Left lung (tissue), 10 donors: ENCODE measurements around the gene USF2. TPM values are rescaled to one million over a fixed set of nuclear protein-coding genes. Genes with fewer than 3 reads are reported as not detected.

Experiments
- ATAC-seq: fragments of 200-7000 bp; cut with Tn5 transposase; one replicate; pipeline ENCODE4 v1.9.1; 2020; ENCODE audit warnings: moderate library complexity
- DNase-seq, 4 donors: peaks; one replicate each; pipeline ENCODE4 v3.0.0-alpha.2; 2013 to 2020
- H3K27ac ChIP-seq, 2 donors: fragments of 200-600 bp; sonication (generic) in 1 of 2; one replicate each; pipeline versions ENCODE4 v1.5.0 to v1.8.0; 2020 to 2021
- H3K27me3 ChIP-seq, 2 donors: fragments of 200-600 bp; sonication (generic) in 1 of 2; one replicate each; pipeline versions ENCODE4 v1.5.0 to v1.8.0; 2020 to 2021
- H3K36me3 ChIP-seq, 2 donors: fragments of 200-600 bp; sonication (generic) in 1 of 2; one replicate each; pipeline versions ENCODE4 v1.5.0 to v1.8.0; 2020 to 2021
- H3K4me1 ChIP-seq, 2 donors: fragments of 200-600 bp; one replicate each; pipeline ENCODE4 v1.8.0; 2021
- H3K4me3 ChIP-seq, 2 donors: fragments of 200-600 bp; sonication (generic) in 1 of 2; one replicate each; pipeline versions ENCODE4 v1.5.0 to v1.8.0; 2020 to 2021; ENCODE audit warnings: mild to moderate bottlenecking in 1 of 2
- H3K9me3 ChIP-seq, 2 donors: fragments of 200-600 bp; sonication (generic) in 1 of 2; one replicate each; pipeline versions ENCODE4 v1.5.0 to v1.8.0; 2020 to 2021
- intact Hi-C, 2 donors: fragments of 100-400 bp; cut with DNase I; formaldehyde crosslinking; loops; one replicate each; pipeline versions ENCODE4 v1.11.2 to v1.14.2; 2022
- polyA plus RNA-seq, 6 donors: library from polyadenylated mRNA; unstranded; fragments of 120-200 nt; gene quantifications; one replicate each; pipeline ENCODE4 v1.2.1, GENCODE V29; 2013; ENCODE audit not compliant: insufficient read length in 6 of 6
- total RNA-seq, 2 donors: library from RNA; stranded (reverse); fragmentation: NEBNext Ultra II Directional; extraction: Animal tissue kit (Norgen Biotek cat#: 25700); gene quantifications; one replicate each; pipeline ENCODE4 v1.2.1, GENCODE V29; 2021
- TF ChIP-seq, protein P1 (sequence below), 2 donors: fragments of 200-600 bp; sonication (generic) in 1 of 2; IDR thresholded peaks; one replicate each; pipeline versions ENCODE4 v1.5.0 to v1.8.0; 2021; ENCODE audit warnings: antibody characterized with exemption in 2 of 2
- donor health status: DM: no; HTN: yes; CAD: no.
- donor health status: DM: no; HTN: no; CAD: no.

Gene USF2
- total and polyA plus RNA-seq, 8 donors, result 123 to 187 (median 162) TPM

GRCh38 chr19:35292421-35293362 lies 23.9 kb downstream of the USF2 start:
- peaks cover 0 to 5% of the 10 kb centered on the region in 2 donors for H3K4me1 ChIP-seq
- no peak for ATAC-seq

DNA sequence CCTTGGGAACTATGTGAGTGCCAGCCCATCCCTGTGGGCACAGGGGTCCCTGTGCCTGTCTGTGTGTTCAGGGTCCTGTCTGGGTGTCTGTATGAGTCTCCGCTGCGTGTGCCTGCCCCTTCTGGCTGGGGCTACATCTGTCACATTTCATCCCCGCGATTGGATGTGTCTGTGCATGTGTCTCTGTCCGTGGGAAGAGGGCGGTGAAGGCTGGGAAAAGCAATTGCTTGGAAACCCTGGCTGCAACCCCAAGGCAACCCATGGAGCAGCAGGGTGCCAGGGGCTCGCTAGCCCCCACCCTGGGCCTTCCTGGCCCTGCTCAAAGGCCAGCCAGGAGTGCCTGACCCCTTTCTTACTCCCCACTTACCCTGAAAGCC lies 24.6 kb downstream of the USF2 start:
- H3K4me3 ChIP-seq, result no peak overlapping the region
- intact Hi-C loops, result no loop called here
- no peak for DNase-seq
- TF ChIP-seq, protein P1, sequence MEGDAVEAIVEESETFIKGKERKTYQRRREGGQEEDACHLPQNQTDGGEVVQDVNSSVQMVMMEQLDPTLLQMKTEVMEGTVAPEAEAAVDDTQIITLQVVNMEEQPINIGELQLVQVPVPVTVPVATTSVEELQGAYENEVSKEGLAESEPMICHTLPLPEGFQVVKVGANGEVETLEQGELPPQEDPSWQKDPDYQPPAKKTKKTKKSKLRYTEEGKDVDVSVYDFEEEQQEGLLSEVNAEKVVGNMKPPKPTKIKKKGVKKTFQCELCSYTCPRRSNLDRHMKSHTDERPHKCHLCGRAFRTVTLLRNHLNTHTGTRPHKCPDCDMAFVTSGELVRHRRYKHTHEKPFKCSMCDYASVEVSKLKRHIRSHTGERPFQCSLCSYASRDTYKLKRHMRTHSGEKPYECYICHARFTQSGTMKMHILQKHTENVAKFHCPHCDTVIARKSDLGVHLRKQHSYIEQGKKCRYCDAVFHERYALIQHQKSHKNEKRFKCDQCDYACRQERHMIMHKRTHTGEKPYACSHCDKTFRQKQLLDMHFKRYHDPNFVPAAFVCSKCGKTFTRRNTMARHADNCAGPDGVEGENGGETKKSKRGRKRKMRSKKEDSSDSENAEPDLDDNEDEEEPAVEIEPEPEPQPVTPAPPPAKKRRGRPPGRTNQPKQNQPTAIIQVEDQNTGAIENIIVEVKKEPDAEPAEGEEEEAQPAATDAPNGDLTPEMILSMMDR (IDR thresholded peaks at IDR 0.05), result no peak
- ATAC-seq, result no peak
- peaks cover 0 to 56% of the 10 kb centered on the region in 2 donors for H3K27me3 ChIP-seq
- H3K9me3 ChIP-seq, result no peaks in the 10 kb centered on the region
- peaks cover 0 to 5% of the 10 kb centered on the region in 2 donors for H3K4me1 ChIP-seq
- no peaks in the 10 kb centered on the region for H3K36me3 ChIP-seq
- no peak overlapping the region for H3K27ac ChIP-seq

More at GRCh38 chr19:35292421-35293362, 23.9 kb downstream of the USF2 start:
- H3K27ac ChIP-seq, result no peak overlapping the region
- peaks cover 0 to 56% of the 10 kb centered on the region in 2 donors for H3K27me3 ChIP-seq
- H3K9me3 ChIP-seq, result no peaks in the 10 kb centered on the region
- no peak overlapping the region for H3K4me3 ChIP-seq
- DNase-seq, result no peak
- intact Hi-C loops, result no loop called here
- no peaks in the 10 kb centered on the region for H3K36me3 ChIP-seq
- TF ChIP-seq, protein P1 (IDR thresholded peaks at IDR 0.05), result no peak

DNA sequence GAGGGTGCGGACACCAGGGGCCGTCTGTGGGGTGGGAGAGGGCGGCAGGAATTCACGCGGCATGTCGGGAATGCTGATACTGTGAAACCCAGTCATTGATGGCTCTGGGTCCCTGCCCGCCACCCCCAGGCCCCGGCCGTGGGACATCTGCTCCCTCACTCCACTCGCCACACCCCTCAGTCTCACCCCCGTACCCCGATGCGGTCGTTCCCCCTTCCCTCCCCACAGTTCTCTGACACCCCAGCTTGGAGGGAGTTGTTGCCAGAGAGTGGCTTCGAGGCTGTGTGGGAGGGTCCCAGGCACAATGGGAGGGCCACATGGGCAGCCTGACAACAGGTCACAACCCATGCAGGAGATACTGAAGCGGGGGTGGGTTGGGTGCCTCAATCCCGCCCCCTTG lies 25.0 kb downstream of the USF2 start:
- H3K9me3 ChIP-seq, result no peaks in the 10 kb centered on the region
- H3K36me3 ChIP-seq, result no peaks in the 10 kb centered on the region
- no peak for DNase-seq
- peaks cover 0 to 5% of the 10 kb centered on the region in 2 donors for H3K4me1 ChIP-seq
- H3K27ac ChIP-seq, result no peak overlapping the region
- no peak overlapping the region for H3K4me3 ChIP-seq
- TF ChIP-seq, protein P1 (IDR thresholded peaks at IDR 0.05), result no peak
- intact Hi-C loops, result no loop called here
- peaks cover 0 to 54% of the 10 kb centered on the region in 2 donors for H3K27me3 ChIP-seq
- ATAC-seq, result no peak

DNA sequence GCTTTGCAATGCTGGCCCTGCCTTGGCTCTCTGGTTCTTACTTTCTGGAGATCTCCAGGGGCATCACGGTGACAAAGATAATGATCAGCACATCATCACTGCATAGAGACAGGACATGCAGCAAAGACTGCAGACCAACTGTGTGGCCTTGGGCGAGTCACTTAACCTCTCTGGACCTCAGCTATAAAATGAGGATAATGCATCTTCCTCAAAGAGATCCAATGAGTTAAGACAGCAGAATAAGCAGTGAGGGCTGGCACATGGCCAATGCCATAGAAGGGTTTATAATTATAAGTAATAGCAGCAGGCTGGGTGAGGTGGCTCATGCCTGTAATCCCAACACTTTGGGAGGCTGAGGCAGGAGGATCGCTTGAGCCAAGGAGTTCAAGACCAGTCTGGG lies 25.6 kb downstream of the USF2 start:
- intact Hi-C loops, result no loop called here
- DNase-seq, result no peak
- no peak overlapping the region for H3K27ac ChIP-seq
- peaks cover 0 to 55% of the 10 kb centered on the region in 2 donors for H3K27me3 ChIP-seq
- ATAC-seq, result no peak
- H3K4me1 ChIP-seq, result peaks cover 0 to 5% of the 10 kb centered on the region in 2 donors
- H3K9me3 ChIP-seq, result no peaks in the 10 kb centered on the region
- no peaks in the 10 kb centered on the region for H3K36me3 ChIP-seq
- no peak overlapping the region for H3K4me3 ChIP-seq
- TF ChIP-seq, protein P1 (IDR thresholded peaks at IDR 0.05), result no peak
